HS-27A (cell line): Measurements from ENCODE around the gene SRSF7.
"Not testable (repeated sequence)": the region's sequence is repeated elsewhere in the genome, so short reads cannot be mapped to it uniquely, and the experiment has no call there.

Experiments used
- DNase-seq: peaks from one replicate; pipeline ENCODE4 v3.0.0-alpha.2; 2012; ENCODE audit warnings: low read depth, missing footprints

The SRSF7 gene

GRCh38 chr2:38750891-38751595 is at the start of gene SRSF7:
Gene SRSF7, minus strand, starts transcription at chr2:38751361. Its CDS starts 105 bp downstream, at chr2:38751256.
- DNase-seq: peak; percentile 94

- no peak for DNase-seq
Observed at GRCh38 chr2:38797953-38798352, 46.8 kb upstream of the SRSF7 start.

- peak; percentile 48 for DNase-seq
Observed at GRCh38 chr2:38797250-38797676, 46.1 kb upstream of the SRSF7 start.

DNA sequence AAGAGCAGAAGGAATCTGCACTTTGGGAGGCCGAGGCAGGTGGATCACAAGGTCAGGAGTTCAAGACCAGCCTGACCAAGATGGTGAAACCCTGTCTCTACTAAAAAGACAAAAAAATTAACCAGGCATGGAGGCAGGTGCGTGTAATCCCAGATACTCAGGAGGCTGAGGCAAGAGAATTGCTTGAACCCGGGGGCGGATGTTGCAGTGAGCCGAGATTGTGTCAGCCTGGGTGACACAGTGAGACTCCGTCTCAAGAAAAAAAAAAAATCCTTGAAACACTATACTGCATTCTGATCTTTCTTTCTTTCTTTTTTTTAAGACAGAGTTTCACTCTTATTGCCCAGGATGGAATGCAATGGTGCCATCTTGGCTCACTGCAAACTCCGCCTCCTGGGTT is 43.9 kb upstream of the SRSF7 start:
- DNase-seq: not testable (repeated sequence)

- no peak for DNase-seq
Observed at GRCh38 chr2:38794235-38794946, 43.2 kb upstream of the SRSF7 start.

- DNase-seq: no peak
Observed at GRCh38 chr2:38793511-38793910, 42.4 kb upstream of the SRSF7 start.

DNA sequence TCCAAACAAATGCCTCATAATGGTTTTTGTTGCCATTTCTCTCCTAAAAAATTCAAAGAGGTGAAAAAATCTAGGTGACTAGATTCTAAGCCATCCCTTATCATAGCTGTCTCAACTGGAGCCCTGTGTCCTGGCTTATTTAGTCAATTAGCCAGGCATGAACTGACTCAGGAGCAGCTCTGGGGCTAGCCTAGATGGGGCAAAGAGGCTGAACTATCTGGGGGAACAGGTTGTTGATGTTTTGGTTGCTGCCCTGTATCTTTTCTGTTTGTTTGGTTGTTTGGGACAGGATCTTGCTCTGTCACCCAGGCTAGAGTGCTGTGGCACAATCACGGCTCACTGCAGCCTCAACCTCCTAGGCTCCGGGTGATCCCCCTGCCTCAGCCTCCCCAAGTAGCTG is 41.6 kb upstream of the SRSF7 start:
- no peak for DNase-seq

DNA sequence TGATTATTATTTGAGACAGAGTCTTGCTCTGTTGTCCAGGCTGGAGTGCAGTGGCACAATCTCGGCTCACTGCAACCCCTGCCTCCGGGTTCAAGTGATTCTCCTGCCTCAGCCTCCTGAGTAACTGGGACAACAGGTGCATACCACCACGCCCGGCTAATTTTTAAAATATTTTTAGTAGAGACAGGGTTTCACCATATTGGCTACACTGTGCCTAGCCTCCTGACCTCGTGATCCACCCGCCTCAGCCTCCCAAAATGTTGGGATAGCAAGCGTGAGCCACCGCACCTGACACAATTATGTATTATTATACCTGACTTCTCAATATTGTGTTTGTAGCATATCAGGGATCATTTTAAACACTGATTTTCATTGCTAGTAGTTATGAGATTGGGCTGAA is 41.2 kb upstream of the SRSF7 start:
- not testable (repeated sequence) for DNase-seq

GRCh38 chr2:38791744-38792143 is 40.6 kb upstream of the SRSF7 start:
- DNase-seq: no peak

DNA sequence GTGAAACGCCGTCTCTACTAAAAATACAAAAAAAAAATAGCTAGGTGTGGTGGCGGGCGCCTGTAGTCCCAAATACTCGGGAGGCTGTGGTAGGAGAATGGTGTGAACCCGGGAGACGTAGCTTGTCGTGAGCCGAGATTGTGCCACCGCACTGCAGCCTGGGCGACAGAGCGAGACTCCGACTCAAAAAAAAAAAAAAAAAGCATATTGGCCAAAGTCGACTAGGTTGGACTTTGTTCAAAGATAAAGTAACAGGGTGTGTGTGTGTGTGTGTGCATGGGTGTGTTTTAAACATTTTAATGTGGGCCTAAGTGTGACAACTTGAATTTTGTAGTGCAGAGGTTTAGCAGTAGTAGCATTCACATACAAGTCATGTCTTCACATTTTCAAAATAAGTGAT is 38.5 kb upstream of the SRSF7 start:
- DNase-seq: no peak

- no peak for DNase-seq
Observed at GRCh38 chr2:38788306-38788705, 37.1 kb upstream of the SRSF7 start.

- no peak for DNase-seq
Observed at GRCh38 chr2:38783586-38783985, 32.4 kb upstream of the SRSF7 start.

GRCh38 chr2:38778687-38779082 is 27.5 kb upstream of the SRSF7 start:
- DNase-seq: no peak

DNA sequence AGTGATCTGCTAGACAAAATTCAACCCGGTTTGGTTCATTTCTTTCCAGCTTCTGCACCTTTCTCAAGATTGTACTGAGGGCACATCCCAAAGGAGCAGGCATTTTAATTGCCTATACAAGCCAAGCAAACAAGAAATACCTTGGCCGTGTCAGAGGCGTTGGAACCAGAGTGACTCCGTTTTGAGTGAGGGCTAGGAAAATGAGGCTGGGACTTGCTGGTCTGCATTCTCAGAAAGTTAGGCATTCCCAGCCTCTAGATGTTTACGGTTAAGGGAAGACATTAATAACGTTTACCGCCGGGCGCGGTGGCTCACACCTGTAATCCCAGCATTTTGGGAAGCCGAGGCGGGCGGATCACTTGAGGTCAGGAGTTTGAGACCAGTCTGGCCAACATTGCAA is 25.4 kb upstream of the SRSF7 start:
- no peak for DNase-seq

DNA sequence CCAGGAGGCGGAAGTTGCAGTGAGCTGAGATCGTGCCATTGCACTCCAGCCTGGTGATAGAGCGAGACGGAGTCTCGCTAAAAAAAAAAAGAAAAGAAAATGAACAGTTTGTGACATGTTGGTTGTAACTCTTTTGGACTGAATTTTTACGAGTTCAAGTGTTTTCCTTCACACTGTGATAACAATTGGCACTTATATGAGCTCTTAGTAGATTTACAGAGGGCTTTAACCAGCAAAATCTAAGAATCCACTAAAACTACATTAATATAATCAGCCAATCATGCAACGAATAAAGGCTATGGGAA is 24.7 kb upstream of the SRSF7 start:
- DNase-seq: no peak

DNA sequence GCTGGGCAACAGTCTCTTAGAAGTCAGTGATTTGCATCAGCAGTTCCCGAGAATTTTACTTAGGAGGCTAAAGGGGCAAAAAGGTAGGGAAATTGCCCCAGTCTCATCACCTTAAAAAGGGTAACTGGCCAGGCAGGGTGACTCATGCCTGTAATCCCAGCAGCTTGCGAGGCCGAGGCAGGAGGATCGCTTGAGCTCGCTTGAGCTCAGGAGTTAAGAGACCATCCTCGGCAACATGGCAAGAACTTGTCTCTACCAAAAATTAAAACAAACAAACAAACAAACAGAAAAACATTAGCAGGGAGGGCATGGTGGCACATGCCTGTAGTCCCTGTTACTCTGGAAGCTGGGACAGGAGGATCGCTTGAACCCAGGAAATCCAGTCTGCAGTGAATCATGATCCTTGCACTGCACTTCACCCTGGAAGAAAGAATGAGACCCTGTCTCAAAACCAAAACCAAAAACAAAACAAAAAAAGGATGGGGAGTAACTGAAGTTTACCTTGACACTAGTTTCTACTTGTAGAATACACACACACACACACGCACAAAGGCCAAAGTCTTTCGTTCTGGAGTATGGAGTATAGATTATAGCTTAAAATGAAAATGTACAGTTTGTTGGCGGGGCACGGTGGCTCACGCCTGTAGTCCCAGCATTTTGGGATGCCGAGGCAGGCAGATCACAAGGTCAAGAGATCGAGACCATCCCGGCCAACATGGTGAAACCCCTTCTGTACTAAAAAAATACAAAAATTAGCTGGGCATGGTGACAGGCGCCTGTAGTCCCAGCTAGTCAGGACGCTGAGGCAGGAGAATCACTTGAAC is 24.1 kb upstream of the SRSF7 start:
- no peak for DNase-seq

DNA sequence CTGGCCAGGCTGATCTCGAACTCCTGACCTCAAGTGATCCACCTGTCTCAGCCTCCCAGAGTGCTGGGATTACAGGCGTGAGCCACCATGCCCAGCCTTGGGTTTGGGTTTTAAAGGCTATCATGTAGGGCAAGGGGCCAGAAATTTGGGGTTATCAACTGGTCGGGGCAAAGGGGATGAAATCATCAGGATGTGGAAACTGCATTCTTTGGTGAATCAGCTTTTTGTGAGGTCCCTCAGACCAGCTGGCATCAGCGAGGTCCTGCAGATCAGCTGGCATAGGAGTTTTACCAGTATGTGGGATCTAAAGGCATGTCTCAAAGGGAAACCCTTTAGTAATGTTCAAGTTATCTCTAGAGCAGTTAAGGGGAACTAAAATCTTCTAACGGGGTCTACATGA is 20.5 kb upstream of the SRSF7 start:
- peak; percentile 66 for DNase-seq

- DNase-seq: no peak
Observed at GRCh38 chr2:38765551-38765950, 14.4 kb upstream of the SRSF7 start.

DNA sequence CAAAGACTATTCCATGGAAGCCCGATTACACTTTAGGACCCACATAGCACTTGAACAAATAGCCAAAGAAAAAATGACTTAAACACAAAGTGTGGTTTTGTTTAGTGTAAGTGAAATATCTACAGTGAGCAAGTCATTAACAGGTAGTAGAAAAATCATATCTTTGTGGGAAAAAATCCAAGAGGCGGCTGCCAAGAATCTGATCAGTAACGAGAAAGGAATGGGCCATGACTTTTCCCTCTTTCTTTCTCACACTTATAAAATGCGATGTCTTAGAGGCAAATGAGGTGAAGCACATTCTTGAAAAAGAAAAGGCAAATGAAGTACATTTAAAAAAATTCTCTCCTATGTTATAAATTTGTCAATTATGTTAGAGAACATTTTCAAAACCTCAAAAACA is 14.0 kb upstream of the SRSF7 start:
- peak; percentile 73 for DNase-seq

DNA sequence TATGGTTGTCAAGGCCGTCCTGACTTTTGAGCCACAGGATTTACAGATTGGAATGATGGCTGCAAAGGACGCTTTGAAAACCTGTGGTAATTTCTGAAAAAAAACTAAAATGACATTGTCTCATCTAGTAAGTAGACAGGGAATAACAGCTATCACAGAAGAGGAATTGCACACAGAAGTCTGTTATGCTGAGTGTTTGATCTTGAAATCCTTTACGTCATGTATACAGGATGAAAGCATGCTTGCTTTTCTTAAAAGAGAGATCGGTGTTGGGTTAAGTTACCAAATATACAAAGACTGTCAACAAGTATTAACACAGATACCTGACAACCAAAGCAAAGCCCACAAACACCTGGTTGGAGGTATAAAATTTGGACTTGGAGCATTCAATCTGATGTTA is 12.6 kb upstream of the SRSF7 start:
- no peak for DNase-seq

- no peak for DNase-seq
Observed at GRCh38 chr2:38763228-38763627, 12.1 kb upstream of the SRSF7 start.

DNA sequence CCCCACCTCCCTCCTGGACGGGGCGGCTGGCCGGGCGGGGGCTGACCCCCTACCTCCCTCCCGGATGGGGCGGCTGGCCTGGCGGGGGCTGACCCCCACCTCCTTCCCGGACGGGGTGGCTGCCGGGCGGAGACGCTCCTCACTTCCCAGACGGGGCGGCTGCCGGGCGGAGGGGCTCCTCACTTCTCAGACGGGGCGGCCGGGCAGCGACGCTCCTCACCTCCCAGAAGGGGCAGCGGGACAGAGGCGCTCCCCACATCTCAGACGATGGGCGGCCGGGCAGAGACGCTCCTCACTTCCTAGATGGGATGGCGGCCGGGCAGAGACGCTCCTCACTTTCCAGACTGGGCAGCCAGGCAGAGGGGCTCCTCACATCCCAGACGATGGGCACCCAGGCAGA is 4.7 kb upstream of the SRSF7 start:
- DNase-seq: not testable (repeated sequence)

- DNase-seq: no peak
Observed at GRCh38 chr2:38754506-38754905, 3.3 kb upstream of the SRSF7 start.
